Adrenal gland (tissue), 5 donors: Measurements from ENCODE around the gene CEP152.

Experiments
- CTCF ChIP-seq, 6 experiments: fragments of 450-650 bp in 4 of 6; fragments of 200-600 bp in 2 of 6; sonication (generic) in 1 of 6; IDR thresholded peaks; 1 replicate in 5 of 6; 2 replicates in 1 of 6; pipeline versions ENCODE4 v1.5.1 to v1.8.0; 2016 to 2021; ENCODE audit warnings: antibody characterized with exemption in 6 of 6, mild to moderate bottlenecking in 2 of 6, moderate library complexity in 1 of 6
- POLR2A ChIP-seq, 2 donors: fragments of 450-650 bp; IDR thresholded peaks; one replicate each; pipeline ENCODE4 v1.6.1; 2017; ENCODE audit warnings: antibody characterized with exemption in 2 of 2, mild to moderate bottlenecking in 2 of 2, moderate library complexity in 1 of 2
- donor health status: DM: no; HTN: no; CAD: no.

- TF ChIP-seq CTCF (IDR thresholded peaks at IDR 0.05), result no peak
- no peak for TF ChIP-seq POLR2A (IDR thresholded peaks at IDR 0.05)
These were observed 114.1 kb downstream of the CEP152 start for GRCh38 chr15:48696627-48697312.
